AG08396 (cell line): ENCODE results near the gene LRIT1.

Experiments
- DNase-seq: peaks from one replicate; pipeline ENCODE4 v3.0.0; 2012; ENCODE audit warnings: low spot score, mixed read lengths

LRIT1 gene

DNA sequence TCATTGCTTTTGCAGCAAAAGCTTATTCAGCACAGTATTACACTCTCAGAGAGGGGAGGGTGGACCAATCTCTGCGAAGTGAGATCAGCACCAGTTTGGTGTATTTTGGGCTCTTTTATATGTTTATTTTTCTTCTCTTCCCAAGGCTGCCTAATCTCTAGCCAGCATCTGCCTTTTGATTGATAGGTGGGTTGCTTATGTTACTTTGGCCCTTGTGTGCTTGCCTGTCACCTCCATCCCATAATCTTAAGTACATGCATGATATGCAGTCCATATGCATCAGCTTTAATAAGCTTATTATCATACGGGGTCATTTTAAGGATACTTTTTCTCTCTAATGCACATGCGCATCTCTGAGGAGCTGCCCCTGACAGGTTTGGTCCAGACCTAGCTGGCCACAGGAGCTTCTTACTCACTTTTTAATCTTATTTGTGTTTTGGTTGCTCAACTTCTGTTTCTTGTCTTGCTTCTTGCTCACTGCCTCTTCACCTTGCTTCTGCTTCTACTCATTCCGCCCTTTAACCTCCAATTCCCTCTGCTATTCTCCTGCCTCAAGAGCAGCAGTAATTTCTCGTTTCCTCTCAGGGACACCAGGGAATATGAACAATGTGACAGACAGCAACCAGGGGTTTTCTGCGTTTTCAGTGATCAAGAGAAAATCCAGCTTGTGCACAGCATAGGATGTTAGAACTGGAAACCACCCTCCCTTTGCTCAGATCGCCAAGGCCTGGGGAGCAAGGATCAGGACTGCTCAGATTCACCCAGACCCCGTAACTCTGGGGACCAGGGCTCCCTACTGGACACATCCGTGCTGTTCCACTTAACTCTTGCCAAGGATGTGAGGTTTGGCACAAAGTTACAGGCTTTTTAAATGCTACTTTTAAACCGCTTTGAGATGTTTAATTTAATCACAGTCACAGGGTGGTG is 13.5 kb upstream of the LRIT1 start:
- DNase-seq = no peak

DNA sequence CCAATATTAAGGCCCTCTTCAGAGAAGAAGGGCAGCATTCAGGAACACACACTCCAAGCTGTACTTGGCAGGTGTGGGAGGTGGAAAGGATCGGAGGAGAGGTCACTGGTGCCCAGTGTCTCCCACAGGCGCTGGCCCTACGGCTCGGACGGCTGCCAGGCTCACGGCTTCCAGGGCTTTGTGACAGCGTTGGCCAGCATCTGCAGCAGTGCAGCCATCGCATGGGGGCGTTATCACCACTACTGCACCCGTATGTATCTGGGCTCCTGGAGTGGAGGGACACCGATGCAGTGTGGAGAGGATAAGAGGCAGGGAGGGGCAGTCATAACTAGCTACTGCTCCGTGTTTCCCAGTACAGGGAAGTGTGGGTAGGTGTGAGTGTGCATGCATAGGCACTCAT is 7.4 kb upstream of the LRIT1 start:
- DNase-seq = no peak

DNA sequence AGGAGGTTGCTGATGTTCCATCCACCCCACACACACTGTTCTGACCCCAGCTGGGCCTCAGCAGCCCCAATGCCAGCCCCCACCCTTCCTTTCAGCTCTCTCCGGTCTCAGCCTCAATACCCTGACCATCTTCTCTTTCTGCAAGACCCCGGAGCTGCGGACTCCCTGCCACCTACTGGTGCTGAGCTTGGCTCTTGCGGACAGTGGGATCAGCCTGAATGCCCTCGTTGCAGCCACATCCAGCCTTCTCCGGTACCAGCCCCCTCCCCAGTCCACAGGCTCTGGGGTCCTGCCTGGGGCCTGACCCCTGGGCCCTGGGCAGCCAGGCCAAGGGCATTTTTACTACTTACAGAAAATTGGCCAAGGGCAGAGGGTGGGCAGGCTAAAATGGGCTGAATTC is 6.2 kb upstream of the LRIT1 start:
- DNase-seq = no peak

DNA sequence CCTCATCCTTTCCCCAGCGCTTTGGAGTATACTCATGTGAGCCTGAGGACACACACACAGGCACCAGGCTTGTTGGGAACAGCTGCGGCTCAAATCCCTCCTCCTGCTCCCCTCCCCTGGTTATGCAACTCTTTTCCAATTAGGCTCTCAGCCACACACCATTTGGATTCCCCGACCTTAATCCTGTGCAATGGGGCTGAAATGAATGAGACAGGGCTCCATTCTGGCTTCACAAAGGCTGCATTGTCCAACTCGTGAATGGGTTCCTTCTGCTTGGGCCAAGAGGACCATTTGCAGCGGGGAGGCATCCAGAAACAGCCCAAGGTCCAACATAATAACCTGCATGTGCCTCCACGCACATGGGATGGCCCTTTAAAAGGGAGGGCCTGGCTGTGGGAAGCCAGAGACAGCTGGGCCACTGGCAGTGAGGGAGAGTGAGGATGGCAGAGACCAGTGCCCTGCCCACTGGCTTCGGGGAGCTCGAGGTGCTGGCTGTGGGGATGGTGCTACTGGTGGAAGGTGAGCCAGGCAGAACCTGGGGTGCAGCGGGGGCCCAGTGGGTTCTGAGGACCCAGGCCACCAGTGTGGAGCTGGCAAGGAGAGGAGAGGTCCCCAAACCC is 3.4 kb upstream of the LRIT1 start, which contains the start of gene RGR:
RGR (plus strand) TSS at position 403 of the 620 bp plus-strand sequence; CDS start at position 441, 38 bp downstream.
- DNase-seq = no peak

DNA sequence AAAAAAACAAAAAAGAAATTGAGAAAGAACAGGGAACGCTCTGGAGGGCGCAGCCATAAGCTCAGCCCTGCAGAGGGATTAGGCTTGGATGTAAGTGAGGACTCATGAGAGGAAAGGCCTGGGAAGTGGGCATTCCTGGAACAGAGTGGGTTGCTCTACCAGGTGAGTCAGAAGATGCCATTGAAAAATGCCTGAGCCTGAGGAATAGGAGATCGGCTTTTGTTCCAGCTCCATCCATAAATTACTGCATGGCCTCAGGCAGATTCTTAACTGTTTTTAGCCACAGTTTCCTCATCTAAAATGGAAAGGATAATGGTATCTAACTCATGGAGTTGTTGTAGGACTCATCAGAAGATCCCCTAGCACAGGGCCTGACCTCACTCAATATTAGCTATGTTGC is 2.4 kb upstream of the LRIT1 start:
- no peak for DNase-seq

DNA sequence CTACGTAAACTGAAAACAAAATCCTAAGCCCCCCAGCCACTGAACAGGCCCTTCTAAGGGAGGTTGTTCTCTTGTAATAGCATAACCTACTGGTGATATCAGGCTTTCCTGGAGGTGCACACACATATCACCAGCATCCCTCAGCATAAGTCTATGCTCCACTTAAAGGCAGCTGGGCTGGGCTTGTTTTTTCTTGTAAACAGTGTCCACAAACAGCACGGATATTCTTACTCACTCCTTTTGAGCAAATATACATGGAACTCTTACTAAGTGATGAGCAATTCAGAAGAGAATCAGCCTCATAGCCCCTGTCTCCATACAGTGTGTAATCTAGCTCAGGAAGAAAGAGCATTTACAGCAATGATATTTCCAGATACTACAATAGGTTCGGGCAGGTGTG is 2.4 kb downstream of the LRIT1 start:
- peak; percentile 52 for DNase-seq

DNA sequence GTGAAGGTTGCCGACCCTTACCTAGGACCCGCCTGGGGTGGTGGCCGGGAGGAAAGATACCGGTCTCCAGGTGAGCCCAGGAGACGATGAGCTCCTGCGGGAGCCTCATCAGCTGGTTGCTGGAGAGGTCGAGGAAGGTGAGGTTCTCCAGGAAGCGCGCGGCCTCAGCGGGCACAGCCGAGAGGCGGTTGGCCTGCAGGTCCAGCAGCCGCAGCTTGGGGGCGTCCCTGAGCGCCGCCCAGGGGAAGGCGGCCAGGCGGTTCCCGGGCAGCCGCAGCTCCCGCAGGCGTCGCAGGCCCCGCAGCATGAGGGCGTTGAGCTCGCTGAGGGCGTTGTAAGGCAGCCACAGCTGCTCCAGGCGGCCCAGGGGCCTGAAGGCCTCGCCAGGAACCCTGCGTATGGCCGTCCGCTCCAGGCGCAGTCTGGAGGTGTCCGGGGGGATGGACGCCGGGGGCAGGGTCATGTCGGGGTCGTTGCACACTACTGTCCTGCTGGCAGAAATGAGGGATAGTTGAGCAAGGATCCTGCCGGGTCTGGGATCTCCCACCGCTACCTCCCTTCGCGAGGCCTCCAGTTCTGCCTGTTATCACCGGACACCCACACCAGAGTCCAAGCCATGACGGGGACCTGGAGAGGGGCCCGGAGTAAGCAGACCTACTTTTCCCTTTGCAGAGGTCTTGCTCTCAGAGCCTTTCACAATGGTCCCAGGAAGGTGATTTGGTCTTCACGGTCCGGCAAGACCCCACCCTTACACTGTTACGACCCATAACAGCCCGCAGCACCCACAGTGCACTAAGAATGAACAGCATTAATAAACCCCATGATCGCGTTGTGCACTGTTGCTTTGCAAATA is 3.9 kb downstream of the LRIT1 start:
- no peak for DNase-seq

DNA sequence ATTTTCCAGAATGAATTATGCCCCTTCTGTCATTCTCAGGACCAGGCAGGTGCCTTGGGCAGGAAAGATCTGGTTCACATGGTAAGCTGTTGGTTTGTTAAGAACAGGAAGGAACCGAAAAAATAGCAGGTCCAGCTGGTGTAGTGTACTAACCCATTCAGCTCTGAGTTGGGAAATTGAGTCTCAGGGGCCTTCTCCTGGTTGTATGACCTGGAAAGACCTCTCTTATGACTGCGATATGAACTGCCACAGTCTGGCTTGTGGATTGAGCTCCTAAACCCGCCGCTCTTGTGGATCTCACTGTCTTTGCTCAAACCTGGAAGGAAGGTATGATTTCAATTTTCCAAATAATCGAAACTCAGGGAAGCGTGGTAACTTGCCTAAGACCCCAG is 4.5 kb downstream of the LRIT1 start:
- no peak for DNase-seq

DNA sequence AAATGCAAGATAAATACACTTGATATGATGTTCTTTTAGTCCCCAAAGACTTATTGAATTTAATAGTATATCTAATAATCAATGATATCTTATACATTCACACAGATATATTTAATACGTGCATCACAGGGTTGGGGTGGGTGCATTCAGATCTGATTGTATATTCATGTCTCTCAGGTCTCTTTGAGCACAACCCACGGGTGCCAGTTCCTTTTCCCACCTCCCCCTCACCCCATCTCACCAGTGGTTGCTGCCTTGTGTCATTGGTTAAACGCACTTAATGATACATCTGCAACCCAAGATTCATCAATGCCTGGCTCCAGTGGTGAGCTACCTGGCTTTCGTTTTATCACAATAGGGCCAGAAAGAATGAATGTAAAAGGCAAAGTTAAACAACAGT is 6.2 kb downstream of the LRIT1 start:
- DNase-seq = no peak

DNA sequence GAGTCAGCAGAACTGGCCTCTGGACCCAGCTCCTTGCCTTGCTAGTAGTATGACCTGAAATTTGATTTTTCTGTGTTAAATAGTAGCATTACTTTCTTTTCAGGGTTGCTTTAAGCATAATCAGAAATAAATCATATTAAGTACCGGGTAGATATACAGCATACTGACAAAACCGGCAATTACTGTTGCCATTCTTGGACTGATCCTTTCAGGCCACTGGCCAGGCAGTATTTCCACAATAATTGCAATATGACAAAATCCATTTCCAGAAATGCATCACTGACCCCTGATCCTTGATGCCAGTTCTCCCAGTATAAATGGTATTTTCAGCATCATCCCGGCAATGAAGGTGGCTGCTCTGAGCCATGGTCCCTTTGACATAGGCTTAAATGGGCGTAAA is 6.9 kb downstream of the LRIT1 start:
- no peak for DNase-seq

DNA sequence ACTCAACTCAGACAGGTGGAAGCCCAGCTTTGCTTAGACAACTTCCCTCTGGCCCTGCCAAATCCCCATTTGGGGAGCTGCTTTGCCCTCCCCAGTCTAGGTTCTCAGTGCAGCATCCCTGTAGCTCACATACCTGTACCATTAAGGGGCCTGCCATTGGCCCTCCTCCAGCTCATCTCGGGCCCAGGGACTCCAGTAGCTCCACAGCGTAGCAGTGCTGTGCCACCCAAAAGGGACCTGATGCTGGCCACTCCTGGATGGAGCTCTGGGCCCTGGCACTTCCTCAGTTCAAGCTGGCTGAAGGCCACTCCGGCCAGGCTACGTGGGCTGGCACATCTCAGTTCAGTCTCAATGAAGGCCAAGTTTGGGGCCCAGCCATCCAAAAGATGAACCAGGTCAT is 7.4 kb downstream of the LRIT1 start:
- no peak for DNase-seq

DNA sequence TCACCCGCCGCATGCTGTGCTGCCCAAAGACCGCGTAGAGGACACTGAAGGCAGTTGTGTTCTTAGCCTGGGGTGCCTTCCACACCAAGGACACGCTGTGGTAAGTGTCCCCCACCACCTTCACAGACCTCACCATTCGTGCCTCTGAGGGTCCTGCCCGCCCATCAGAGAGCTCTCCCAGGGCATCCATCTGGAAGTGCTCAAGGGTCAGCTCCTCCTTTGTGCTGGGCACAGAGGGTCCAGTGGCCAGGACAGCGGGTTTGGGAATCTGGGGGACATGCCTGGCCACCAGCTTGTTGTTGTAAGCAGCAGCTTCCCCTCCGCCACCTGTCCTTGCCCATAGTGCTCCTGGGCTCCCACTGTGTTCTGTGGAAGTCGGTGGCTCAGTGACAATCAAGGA is 9.0 kb downstream of the LRIT1 start:
- DNase-seq = no peak

DNA sequence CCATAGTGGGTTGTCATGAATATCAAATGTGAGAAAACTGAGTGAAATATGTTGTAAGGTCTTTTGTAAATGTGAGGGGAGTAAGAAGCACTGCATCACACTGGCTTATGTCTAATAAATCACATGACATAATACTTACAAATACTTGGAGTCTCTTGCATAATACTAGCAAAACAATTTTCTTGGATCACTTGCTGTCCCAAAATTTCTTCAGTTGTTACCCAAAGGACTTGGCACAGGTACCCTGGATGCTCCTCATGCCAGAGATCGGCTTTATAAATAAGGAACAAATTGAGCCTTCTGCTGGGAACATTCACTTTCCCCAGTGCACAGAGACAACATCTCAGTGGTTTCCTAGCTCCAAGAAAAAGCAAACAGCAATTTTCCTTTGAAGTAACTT is 11.0 kb downstream of the LRIT1 start:
- no peak for DNase-seq

DNA sequence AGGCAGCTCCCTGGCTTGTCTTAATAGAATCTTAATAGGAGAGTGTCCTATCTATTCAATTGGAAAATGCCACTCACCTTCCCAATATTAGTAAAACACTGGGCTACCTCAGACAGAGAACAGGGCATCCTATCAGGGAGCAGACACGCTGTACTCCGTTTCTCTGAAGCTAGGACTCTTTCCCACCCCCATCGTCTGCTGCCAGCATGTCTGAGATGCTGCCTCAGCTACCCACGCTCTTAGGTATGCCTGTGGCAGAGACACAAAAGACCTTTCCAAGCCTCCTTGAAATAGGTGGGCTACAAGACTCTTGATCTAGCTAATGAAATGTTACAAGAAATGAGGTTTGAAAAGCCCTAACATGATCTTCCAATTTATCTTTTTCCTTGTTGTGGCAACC is 13.5 kb downstream of the LRIT1 start:
- no peak for DNase-seq

DNA sequence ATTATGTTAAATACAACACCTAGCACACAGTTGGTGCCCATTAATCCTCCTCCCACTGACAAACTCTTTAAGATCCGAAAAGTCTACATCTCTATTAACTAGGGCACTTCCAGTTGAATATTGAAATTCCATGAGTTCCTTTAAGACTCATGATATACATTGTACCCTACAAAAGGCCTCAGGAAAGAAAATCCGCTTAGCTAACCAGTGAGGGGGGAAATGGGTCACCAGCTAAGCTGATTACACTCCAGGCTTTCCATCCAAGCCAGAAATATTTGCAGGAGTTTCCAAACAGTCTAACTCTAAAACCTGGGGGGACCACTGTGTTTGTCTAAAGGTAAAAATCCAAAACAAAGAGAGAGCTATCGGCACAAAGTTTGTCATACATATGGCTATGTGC is 14.7 kb downstream of the LRIT1 start:
- no peak for DNase-seq

DNA sequence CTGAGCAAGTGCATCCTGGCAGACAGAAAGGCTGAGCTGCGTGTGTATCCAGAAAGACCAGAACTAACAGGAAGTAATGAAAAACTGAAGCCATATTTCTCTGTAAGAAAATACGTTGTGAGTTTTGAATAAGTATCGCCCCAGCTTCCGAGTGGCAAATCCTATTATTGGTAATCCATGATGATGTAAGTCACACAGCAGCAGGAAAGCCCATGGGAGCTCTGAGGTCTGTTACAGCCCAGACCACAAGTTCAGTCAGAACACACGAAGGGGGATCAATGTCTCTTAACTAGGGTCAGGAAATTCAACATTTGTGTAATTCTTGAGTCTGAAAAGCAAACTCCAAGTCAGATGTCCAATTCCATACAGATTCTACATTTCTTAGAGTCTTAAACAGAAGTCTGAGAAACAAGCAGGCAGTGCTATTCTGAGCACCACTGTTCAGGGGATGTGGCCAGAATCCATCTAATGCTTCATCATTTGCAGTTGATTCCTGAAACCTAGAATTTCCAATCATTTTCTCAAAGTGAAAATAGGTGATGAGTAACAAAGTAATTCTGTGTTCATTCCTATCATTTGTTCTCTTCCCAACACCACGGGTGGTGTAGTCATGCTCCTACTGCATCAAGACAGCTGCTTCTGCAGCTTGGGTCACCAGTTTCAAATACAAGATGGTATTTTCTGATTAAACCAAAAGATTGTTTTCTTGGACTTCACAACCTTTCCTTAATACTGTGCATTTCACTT is 15.7 kb downstream of the LRIT1 start, which contains the start of gene LRIT2:
LRIT2 (minus strand) TSS at position 118 of the 747 bp plus-strand sequence; CDS start at position 94, 24 bp downstream.
- no peak for DNase-seq

DNA sequence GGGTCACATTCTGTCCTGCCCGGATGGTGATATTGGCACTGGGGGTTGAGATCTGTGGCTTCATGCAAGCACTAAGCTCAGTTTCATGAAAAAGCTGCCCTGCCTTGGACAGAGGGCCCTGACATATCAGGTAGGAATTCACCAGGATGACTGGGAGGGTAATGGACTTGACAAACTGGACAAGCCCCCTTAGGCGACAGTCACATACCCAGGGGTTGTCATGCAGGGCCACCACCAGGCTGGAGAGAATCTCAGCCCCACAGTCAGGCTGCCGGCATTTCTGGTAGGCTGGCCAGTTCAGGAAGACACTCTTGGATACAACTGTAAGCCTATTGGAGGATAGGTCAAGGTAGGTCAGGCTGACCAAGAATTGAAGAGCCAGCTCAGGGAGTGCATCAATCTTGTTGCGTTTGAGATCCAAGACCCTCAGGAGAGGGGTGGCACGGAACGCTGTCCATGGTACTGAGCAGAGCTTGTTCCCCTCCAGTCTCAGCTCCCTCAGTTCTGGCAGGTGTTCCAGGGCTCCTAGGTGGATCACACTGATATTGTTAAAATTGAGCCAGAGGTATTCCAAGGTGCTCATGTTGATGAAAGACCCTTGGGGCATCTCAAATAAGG is 16.8 kb downstream of the LRIT1 start:
- DNase-seq = no peak

DNA sequence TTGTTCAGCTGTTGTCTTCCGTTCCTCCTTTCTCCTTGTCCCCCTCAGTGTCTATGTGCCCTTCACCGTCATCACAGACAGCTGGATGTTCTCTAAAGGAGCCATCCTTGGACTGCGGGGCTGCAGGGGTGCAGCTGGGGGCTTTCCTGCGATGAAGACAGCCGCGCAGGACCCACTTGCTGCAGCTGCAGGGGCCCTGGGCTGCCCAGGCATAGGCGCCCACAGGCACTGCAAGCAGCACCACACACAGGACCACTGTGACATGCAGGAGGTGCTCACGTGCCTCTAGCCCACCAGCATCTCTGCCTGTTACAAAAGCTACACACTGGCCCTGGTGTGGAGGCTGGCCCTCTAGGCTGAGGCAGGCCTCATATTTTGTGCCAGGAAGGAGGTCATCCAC is 19.4 kb downstream of the LRIT1 start:
- DNase-seq = no peak

DNA sequence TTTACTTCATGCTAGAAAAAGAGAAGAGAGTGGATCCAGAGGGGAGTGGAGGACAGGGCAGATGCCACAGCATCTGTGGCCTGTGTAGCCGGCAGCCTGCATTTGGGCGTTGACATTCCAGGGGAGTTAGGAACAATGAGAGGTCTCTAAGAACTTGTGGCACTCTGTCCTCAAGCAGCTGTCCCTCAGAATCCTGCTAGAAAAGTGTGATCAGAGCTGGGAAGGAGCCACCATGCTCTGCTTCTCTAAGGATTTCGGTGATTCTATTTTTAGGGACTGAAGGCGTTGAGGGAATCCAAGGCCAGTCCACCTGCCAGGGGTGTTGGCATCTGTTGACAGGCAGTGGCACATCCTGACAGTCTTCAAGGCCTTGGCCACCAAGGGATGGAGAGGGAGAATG is 23.6 kb downstream of the LRIT1 start:
- no peak for DNase-seq

DNA sequence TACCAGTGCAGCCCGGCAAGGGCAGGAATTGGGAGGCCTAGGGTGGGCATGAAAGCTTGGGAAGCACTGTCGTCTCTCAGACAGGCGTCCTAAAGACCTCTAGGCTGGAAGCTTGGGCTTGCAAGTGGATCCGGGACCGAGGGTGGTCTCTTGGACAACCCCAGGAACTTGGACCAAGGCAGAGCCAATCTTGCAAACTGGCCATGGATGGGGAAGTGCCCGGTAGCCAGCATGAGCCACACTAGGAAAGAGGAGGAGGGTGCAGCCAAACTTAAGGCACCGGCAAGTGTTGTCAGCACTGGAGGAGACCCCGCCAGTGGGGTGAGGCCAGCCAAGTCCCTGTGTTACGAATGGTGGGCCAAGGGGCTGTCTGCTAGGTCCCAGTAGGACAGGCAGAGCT is 24.5 kb downstream of the LRIT1 start:
- no peak for DNase-seq

DNA sequence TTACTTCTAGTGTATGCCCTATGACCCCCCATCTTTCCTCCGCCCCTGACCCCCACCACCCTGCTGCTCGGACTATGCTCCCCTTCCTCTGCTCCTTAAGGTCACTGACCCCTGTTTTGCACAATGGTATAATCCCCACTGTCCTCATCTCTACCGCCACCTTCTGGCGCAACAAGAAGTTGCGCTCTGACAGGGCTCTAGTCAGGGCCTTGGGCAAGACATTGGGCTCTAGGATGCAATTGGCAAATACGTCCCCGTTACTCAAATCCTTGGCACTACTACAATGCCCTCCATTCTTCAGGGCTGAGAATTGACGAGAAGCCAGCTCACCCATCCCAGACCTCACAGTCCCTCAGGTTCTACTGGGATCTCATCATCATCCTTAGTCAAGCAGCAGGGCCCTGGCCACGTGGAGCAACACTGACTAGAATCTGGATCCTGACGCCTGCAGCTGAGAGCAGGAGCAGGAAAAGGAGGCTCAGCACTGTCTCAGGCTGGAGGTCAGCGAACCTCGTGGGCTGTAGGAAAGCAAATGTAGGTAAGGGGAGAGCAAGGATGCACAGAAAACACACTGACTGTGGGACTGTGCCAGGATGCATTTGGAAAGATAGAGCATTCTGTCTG is 26.6 kb downstream of the LRIT1 start:
- DNase-seq = no peak
